Mesenchymal stem cell (in vitro differentiated cells and primary cell): ENCODE measurements around the gene SNX25.

Source experiments
- DNase-seq: peaks from one replicate; pipeline ENCODE4 v3.0.0-alpha.2; 2013
- H2AFZ ChIP-seq: one replicate; pipeline ENCODE4 v1.6.1; 2013; ENCODE audit warnings: low read depth, mild to moderate bottlenecking, control low read depth, inconsistent platforms, low read length, moderate library complexity
- H2AK5ac ChIP-seq: 2 replicates; pipeline ENCODE4 v1.6.1; 2013; ENCODE audit warnings: low read length, moderate library complexity, mild to moderate bottlenecking, inconsistent platforms; ENCODE audit not compliant: severe bottlenecking
- H2BK120ac ChIP-seq: one replicate; pipeline ENCODE4 v1.6.1; 2013; ENCODE audit warnings: low read depth, mild to moderate bottlenecking, inconsistent platforms, low read length, moderate library complexity
- H2BK12ac ChIP-seq, 2 experiments: one replicate each; pipeline ENCODE4 v1.6.1; 2013; ENCODE audit warnings: inconsistent platforms in 2 of 2, low read length in 2 of 2, mild to moderate bottlenecking in 2 of 2, moderate library complexity in 2 of 2, control low read depth in 1 of 2
- H2BK15ac ChIP-seq: one replicate; pipeline ENCODE4 v1.6.1; 2013; ENCODE audit warnings: mild to moderate bottlenecking, low read depth, inconsistent platforms; ENCODE audit not compliant: poor library complexity, severe bottlenecking
- H2BK5ac ChIP-seq: 2 replicates; pipeline ENCODE4 v1.6.1; 2013; ENCODE audit warnings: low read depth, mild to moderate bottlenecking, low read length, control low read depth, inconsistent platforms; ENCODE audit not compliant: poor library complexity, severe bottlenecking
- H3K14ac ChIP-seq, 2 experiments: one replicate each; pipeline ENCODE4 v1.6.1; 2013; ENCODE audit warnings: inconsistent platforms in 2 of 2, low read length in 2 of 2, control low read depth in 1 of 2, mild to moderate bottlenecking in 1 of 2, moderate library complexity in 1 of 2
- H3K18ac ChIP-seq, 2 experiments: one replicate each; pipeline ENCODE4 v1.6.1; 2013; ENCODE audit warnings: inconsistent platforms in 2 of 2, low read length in 2 of 2, control low read depth in 1 of 2, low read depth in 1 of 2, mild to moderate bottlenecking in 1 of 2
- H3K23ac ChIP-seq, 2 experiments: one replicate each; pipeline ENCODE4 v1.6.1; 2013; ENCODE audit warnings: inconsistent platforms in 2 of 2, low read length in 2 of 2, mild to moderate bottlenecking in 2 of 2, moderate library complexity in 2 of 2, control low read depth in 1 of 2
- H3K27ac ChIP-seq: 2 replicates; pipeline ENCODE4 v1.5.1; 2013; ENCODE audit warnings: mild to moderate bottlenecking, moderate library complexity, low read length, control low read depth, inconsistent platforms; ENCODE audit not compliant: poor library complexity, severe bottlenecking
- H3K27me3 ChIP-seq, 2 experiments: 2 replicates each; pipeline versions ENCODE4 v1.6.1 to v1.7.0; 2013; ENCODE audit warnings: low read length in 2 of 2, mild to moderate bottlenecking in 2 of 2, moderate library complexity in 2 of 2, control low read depth in 1 of 2, inconsistent platforms in 1 of 2; ENCODE audit not compliant: control insufficient read depth in 1 of 2, insufficient read depth in 1 of 2
- H3K36me3 ChIP-seq, 2 experiments: 2 replicates each; pipeline versions ENCODE4 v1.6.1 to v1.7.0; 2013; ENCODE audit warnings: low read length in 2 of 2, control low read depth in 1 of 2, inconsistent platforms in 1 of 2, low read depth in 1 of 2, mild to moderate bottlenecking in 1 of 2; ENCODE audit not compliant: insufficient read depth in 2 of 2, control insufficient read depth in 1 of 2
- H3K4ac ChIP-seq, 2 experiments: one replicate each; pipeline ENCODE4 v1.6.1; 2013; ENCODE audit warnings: inconsistent platforms in 2 of 2, low read length in 2 of 2, mild to moderate bottlenecking in 2 of 2, moderate library complexity in 2 of 2, control low read depth in 1 of 2, low read depth in 1 of 2
- H3K4me1 ChIP-seq: 2 replicates; pipeline ENCODE4 v1.6.1; 2013; ENCODE audit warnings: low read depth, low read length, control low read depth; ENCODE audit not compliant: control insufficient read depth, insufficient read depth
- H3K4me2 ChIP-seq: 2 replicates; pipeline ENCODE4 v1.6.1; 2013; ENCODE audit warnings: low read length, mild to moderate bottlenecking, inconsistent platforms; ENCODE audit not compliant: poor library complexity, severe bottlenecking
- H3K4me3 ChIP-seq, 2 experiments: 2 replicates each; pipeline versions ENCODE4 v1.5.1 to v1.7.0; 2013; ENCODE audit warnings: low read length in 2 of 2, mild to moderate bottlenecking in 2 of 2, control low read depth in 1 of 2, low read depth in 1 of 2; ENCODE audit not compliant: insufficient read depth in 1 of 2
- H3K79me1 ChIP-seq: replicated peaks from 2 replicates; pipeline ENCODE4 v1.6.1; 2013; ENCODE audit warnings: mild to moderate bottlenecking, control low read depth, low read length, inconsistent platforms; ENCODE audit not compliant: poor library complexity, severe bottlenecking
- H3K9ac ChIP-seq: 2 replicates; pipeline ENCODE4 v1.7.0; 2013; ENCODE audit warnings: mild to moderate bottlenecking, low read length, moderate library complexity
- H3K9me3 ChIP-seq: 2 replicates; pipeline ENCODE4 v1.7.0; 2013; ENCODE audit warnings: mild to moderate bottlenecking, low read length; ENCODE audit not compliant: control insufficient read depth
- H4K8ac ChIP-seq: one replicate; pipeline ENCODE4 v1.6.1; 2013; ENCODE audit warnings: inconsistent platforms, mild to moderate bottlenecking, low read length, moderate library complexity
- H4K91ac ChIP-seq: one replicate; pipeline ENCODE4 v1.6.1; 2013; ENCODE audit warnings: mild to moderate bottlenecking, low read length, inconsistent platforms
- WGBS: methylation state at CpG from one replicate; pipeline ENCODE4 v1.1.7; 2013; ENCODE audit warnings: mixed read lengths; 5-methylcytosine and 5-hydroxymethylcytosine counted together

Gene SNX25

DNA sequence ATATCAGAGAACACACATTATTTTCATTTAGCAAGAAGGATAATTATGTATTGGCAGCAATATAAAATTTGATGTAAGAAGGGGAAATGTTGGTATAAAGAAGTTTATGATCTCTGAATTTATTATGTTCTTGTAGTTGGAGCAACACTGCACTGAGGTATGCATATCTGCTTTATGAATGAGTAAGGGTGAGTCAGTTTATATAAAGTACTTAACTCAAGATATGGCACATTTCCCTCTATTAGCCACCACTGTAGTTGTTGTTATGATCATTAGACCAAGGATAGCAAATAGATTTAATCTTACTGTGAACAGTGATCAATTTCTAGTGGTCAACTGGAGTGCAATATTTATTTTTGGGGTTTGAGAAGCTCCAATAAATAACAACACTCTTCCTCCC is 66.6 kb downstream of the SNX25 start:
- Histone ChIP-seq H3K36me3 (peaks cover 5 to 7% of the 10 kb centered on the region in 2 experiments), H3K9ac (peak overlapping the region; percentile 10), H3K4ac (no peak overlapping the region), H3K18ac (no peak overlapping the region), H2BK12ac (no peak overlapping the region), H2BK5ac (no peak overlapping the region), H3K9me3 (no peaks in the 10 kb centered on the region), H2AFZ (no peak overlapping the region), H4K91ac (no peak overlapping the region), H3K4me3 (no peak overlapping the region), H3K79me1 (peaks cover 27% of the 10 kb centered on the region), H3K27ac (no peak overlapping the region), H4K8ac (no peak overlapping the region), H2AK5ac (no peak overlapping the region), H3K27me3 (no peaks in the 10 kb centered on the region), H3K14ac (no peak overlapping the region), H3K23ac (no peak overlapping the region), H2BK120ac (no peak overlapping the region), H3K4me2 (no peak overlapping the region), H2BK15ac (no peak overlapping the region), H3K4me1 (peaks cover 3% of the 10 kb centered on the region)
- no peak for DNase-seq

DNA sequence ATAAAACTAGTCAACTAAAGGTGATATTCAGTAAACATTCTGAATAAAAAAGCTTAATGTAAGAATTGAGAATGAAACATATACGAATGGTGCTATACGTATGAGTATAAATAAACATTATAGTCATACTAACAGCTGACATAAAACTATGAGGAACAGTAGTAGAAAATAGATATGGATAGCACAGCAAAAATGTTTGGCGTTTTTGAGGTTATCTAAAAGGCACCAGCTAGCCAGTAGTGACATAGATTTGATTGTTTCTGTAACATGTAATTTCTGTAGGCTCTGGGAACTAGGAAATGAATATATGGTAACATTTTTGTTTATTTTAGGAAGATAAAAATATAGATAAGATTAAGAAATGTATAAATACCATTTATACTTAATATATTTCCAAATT is 69.3 kb downstream of the SNX25 start:
- Histone ChIP-seq H3K4me3 (no peak overlapping the region), H3K4ac (no peak overlapping the region), H2BK120ac (no peak overlapping the region), H3K27me3 (no peaks in the 10 kb centered on the region), H4K8ac (no peak overlapping the region), H2BK12ac (no peak overlapping the region), H2BK5ac (no peak overlapping the region), H3K23ac (no peak overlapping the region), H3K36me3 (peaks cover 5 to 7% of the 10 kb centered on the region in 2 experiments), H3K14ac (no peak overlapping the region), H3K27ac (no peak overlapping the region), H3K9me3 (no peaks in the 10 kb centered on the region), H3K4me1 (peaks cover 1% of the 10 kb centered on the region), H2BK15ac (no peak overlapping the region), H2AK5ac (no peak overlapping the region), H3K4me2 (no peak overlapping the region), H3K18ac (no peak overlapping the region), H2AFZ (no peak overlapping the region), H4K91ac (no peak overlapping the region), H3K9ac (no peak overlapping the region), H3K79me1 (peaks cover 17% of the 10 kb centered on the region)
- DNase-seq, result no peak
- WGBS, result 74% methylated on average over 1 of the region's 3 CpGs

DNA sequence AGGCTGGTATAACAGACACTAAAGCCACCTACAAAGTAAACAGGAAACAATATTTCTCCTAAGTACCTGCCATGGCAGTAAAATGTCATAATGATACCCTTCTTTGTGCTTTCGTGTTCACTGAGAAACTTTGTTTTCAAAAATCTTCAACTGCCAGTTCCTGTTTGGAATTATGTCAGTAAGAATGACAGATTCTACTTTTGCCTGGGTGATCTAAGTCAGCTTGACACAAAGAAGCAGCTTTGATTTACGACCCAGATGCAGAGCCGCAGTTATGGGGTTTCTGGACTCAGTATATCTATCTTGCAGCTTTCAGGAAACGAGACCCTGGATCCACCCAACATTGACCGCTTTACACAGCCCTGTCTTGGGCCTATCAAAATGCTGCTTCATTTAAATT is 71.2 kb downstream of the SNX25 start:
- no peak overlapping the region for H3K4me3 ChIP-seq
- H2AK5ac ChIP-seq, result no peak overlapping the region
- no peak overlapping the region for H2AFZ ChIP-seq
- H3K4me2 ChIP-seq, result no peak overlapping the region
- DNase-seq, result peak; percentile 43
- H3K9ac ChIP-seq, result no peak overlapping the region
- H3K23ac ChIP-seq, result no peak overlapping the region
- no peak overlapping the region for H2BK5ac ChIP-seq
- H2BK120ac ChIP-seq, result no peak overlapping the region
- no peaks in the 10 kb centered on the region for H3K27me3 ChIP-seq
- H4K91ac ChIP-seq, result no peak overlapping the region
- H4K8ac ChIP-seq, result no peak overlapping the region
- H3K4ac ChIP-seq, result peak overlapping the region in 1 of 2 experiments; percentile 68
- H3K4me1 ChIP-seq, result peaks cover 1% of the 10 kb centered on the region
- H3K18ac ChIP-seq, result no peak overlapping the region
- H2BK12ac ChIP-seq, result no peak overlapping the region
- H3K14ac ChIP-seq, result no peak overlapping the region
- H3K79me1 ChIP-seq, result peaks cover 17% of the 10 kb centered on the region
- no peak overlapping the region for H3K27ac ChIP-seq
- no peaks in the 10 kb centered on the region for H3K9me3 ChIP-seq
- no peak overlapping the region for H2BK15ac ChIP-seq
- peaks cover 5 to 7% of the 10 kb centered on the region in 2 experiments for H3K36me3 ChIP-seq
- WGBS, result 17% methylated on average over 5 of the region's 5 CpGs

DNA sequence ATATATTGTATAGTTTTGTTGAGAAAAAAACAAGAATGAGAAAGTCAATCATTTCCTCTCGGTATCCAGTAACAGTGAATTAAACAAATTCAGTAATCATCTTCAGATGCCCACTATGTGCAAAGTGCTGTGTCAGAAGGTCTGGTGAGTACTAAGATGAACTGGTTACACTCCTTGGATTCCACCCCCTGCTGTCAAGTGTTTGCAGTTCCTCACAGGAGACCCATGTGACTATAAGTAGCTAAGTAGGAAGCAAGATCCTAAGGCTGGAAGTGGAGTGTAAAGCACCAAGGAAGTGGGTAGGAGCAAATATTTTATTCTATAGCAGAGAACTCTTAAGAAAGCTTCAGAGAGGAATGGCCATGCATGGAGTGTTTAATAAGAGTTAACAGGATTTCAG is 73.6 kb downstream of the SNX25 start:
- Histone ChIP-seq H3K18ac (no peak overlapping the region), H4K91ac (no peak overlapping the region), H3K4me2 (no peak overlapping the region), H3K4me1 (peaks cover 1% of the 10 kb centered on the region), H3K27me3 (no peaks in the 10 kb centered on the region), H4K8ac (no peak overlapping the region), H2AK5ac (no peak overlapping the region), H3K27ac (no peak overlapping the region), H3K14ac (no peak overlapping the region), H2BK5ac (no peak overlapping the region), H3K23ac (no peak overlapping the region), H3K9me3 (no peaks in the 10 kb centered on the region), H2BK120ac (no peak overlapping the region), H3K4ac (no peak overlapping the region), H2AFZ (no peak overlapping the region), H2BK12ac (no peak overlapping the region), H3K4me3 (no peak overlapping the region), H2BK15ac (no peak overlapping the region), H3K79me1 (peaks cover 21% of the 10 kb centered on the region), H3K9ac (no peak overlapping the region), H3K36me3 (peaks cover 0 to 2% of the 10 kb centered on the region in 2 experiments)
- no CpG with 5 or more reads among the region's 1 CpG for WGBS
- DNase-seq, result peak; percentile 54
